GM20431 (cell line): ENCODE measurements around the gene SUSD5.

Source experiments
- in situ Hi-C: fragments of 300-500 bp; cut with MseI, MboI; formaldehyde crosslinking; loops from one replicate; pipeline ENCODE4 v1.15.0; 2020; ENCODE audit warnings: low sequenced_read_pairs; ENCODE audit not compliant: unreplicated experiment

SUSD5 gene

DNA sequence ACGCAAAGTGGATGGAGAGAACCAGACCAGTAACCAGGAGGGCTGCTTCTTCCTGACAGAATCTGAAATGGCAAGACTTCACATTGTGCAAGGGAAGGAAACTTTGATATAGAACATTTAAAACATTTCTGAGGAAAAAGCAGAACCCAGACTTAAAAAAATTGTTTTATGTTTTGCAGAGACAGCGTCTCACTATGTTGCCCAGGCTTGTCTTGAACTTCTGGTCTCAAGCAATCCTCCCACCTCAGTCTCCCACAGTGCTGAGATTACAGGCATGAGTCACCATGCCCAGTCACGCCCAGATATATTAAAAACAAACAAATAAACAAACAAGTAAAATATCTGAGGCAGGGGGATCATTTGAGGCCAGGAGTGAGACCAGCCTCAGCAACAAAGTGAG, 58.6 kb downstream of the SUSD5 start:
- in situ Hi-C loops, result no loop called here

DNA sequence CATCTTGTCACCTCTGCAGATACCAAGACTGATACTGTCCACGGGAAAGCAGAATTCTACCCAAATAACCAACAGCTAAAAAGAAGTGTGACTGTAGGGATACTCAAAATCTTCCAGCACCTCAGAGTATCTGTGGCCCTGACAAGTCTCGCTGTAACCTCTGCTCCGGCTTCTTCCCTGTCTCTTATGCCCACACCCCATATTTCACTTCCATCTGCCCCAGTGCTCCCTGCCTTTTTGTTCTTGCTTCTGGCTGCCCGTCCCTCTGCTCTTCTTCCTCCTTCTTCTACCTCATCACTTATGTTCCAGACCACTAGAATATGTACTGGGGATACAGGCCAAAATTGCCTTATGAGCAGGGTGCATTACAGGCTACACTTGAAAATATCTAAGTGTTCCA, 59.4 kb downstream of the SUSD5 start:
- in situ Hi-C loops, result no loop called here

- in situ Hi-C loops, result no loop called here
These were observed 63.3 kb downstream of the SUSD5 start for GRCh38 chr3:33155301-33155700.

DNA sequence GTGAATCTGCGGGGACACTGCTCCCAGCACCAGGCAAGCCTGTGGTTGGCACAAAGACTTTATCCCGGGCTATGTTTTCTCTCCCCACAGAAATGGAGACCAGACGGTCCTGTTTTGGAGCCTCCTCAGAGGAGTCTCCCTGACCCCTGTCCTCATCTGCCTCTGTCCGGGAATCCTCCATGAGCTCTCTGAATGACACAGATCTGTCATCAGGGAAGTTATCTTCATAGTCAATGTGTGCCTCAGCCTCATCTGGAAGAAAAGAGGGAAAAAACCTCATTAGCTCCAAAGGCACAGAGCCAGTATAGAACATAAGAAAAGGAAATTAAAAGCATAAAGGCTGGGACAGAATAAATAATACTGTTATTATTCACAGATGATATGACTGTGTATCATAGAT, 64.8 kb downstream of the SUSD5 start:
- in situ Hi-C loops, result no loop called here

- in situ Hi-C loops, result no loop called here
These were observed 65.9 kb downstream of the SUSD5 start for GRCh38 chr3:33152363-33153360.

DNA sequence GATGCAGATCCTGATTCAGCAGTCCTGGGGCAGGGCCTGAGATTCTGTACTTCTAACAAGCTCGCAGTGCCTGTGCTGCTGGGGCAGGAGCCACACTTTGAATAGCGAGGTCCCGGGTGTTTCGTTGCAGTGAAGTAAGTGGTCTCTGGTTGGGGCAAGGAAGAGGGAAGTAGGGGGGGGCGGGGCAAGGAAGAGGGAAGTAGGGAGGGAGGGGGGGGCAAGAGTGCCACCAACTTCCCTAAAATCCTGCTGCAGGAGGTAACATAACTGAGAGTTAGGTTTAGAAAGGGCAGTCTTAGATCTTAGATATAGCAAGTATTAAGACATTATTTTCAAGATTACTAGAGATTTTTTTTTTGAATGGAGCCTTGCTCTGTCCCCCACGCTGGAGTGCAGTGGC, 69.3 kb downstream of the SUSD5 start:
- in situ Hi-C loops, result loop anchor here (25.0 kb wide), 2 partner anchors 88 to 638 kb away; partner anchors contain the start of gene PDCD6IP

DNA sequence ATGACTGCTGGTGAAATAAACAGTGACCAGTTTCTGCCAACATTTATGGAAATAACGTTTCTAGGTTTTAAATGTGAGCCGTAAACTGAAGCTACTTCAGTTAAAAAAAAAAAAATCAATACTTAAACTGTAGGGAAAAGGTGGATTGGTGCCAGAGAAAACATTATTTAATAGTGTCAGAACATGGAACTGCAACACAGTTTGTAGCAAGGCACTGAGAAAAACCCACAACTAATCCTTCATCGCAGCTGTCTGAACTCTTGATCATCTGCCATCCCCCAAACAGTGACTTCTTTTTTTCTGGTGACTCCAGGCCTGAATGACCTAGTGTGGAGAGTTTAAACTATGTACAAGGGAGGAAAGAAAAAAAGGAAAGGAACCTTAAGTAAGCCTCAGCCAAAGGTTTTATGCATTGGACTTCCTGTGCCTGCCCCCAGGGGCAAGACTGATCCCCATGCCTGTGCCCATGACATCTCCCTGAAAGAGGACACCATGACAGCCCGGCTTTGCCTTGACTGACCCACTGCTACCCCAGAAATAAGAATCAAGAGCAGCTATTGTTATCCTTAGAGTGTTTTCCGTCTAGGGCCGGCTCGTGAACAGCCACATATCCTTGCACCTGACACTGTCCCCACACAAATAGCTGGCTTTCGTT, 71.7 kb downstream of the SUSD5 start:
- in situ Hi-C loops, result loop anchor here (25.0 kb wide), 2 partner anchors 90 to 640 kb away; partner anchors contain the start of gene PDCD6IP

DNA sequence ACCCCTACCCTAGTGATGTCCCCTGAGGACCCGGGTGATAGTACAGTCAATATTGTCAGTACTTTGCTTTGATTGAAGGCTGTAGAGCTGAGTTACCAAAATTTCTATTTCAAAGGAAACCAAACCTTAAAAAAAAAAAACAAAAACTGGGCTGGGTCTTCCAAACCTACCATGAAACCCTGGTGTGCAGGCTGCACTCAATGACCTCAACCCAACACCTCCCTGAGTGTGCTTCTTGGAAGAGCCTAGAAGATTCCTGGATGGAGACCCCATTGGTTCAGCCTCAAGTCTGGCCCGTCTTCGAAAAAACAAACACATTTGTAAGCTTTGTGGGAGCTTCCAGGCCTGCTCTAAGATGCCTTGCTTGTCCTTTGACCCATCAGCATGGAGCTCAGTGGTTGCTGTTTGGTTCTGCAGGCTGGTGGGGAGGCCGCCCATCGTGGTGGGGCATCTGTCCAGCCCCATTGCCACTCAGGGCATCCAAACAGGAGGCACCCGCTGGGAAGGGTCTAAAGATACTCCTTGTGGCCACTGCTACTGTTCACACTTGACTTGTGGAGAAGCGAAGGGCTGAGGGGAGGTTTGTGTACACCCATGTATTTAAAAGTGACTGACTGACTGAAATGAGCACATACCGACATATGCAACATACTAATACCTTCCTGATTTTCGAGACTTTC, 72.6 kb downstream of the SUSD5 start:
- in situ Hi-C loops, result loop anchor here (25.0 kb wide), 2 partner anchors 91 to 641 kb away; partner anchors contain the start of gene PDCD6IP

DNA sequence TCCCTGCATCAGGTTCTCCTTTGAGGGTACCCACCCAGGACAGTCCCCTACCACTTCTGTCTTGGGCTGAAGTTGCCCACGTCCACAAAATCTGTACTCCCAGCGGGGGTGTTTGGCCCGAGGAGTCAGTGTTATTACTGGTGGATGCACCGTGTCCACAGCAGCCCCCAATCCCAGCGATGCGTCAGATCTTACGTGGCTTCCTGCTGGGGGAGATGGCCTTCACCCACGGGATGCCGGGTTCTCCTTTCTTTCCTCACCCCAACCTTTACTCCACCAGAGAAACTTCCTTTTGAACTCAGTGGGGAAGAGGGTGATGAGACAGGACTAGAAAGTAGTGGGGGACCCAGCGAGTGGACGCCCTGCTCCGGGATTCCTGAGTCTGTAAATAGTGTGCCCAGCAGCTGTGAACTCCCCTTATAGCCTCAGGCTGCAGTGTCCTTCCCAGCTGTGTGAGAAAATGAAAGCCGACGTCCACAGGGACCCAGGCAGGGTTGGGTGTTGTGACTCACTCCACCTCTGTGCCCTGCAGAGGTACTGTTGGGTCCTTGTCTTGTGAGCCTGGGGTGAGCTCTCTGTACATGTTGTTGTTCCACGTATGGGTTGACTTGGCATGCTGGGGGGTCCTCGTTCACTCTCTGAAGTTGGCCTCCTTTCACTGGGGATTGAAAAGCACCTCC, 73.2 kb downstream of the SUSD5 start:
- in situ Hi-C loops, result loop anchor here (25.0 kb wide), 2 partner anchors 92 to 642 kb away; partner anchors contain the start of gene PDCD6IP

GRCh38 chr3:33144433-33144832, 74.2 kb downstream of the SUSD5 start:
- in situ Hi-C loops, result loop anchor here (25.0 kb wide), 2 partner anchors 93 to 643 kb away; partner anchors contain the start of gene PDCD6IP

DNA sequence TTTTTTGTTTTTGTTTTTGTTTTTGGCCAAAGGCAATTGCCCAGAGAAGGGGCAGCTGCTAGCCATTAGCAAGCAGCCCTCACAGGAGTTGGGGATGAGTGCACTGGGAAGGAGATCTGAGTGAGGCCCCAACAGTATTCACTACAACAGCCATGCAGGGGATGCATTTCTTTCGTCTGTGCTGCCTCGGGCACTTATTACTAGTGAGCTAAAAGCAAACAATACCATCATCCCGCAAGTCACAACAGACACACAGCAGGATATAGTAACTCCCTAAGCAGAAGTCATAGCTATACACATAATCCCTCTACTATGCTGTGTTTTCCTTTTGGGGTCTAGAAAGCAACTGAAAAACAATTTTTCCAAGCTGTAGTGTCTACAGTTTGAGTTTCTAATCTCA, 77.6 kb downstream of the SUSD5 start:
- in situ Hi-C loops, result loop anchor here (25.0 kb wide), 2 partner anchors 96 to 646 kb away; partner anchors contain the start of gene PDCD6IP

GRCh38 chr3:33139996-33140395, 78.6 kb downstream of the SUSD5 start:
- in situ Hi-C loops, result loop anchor here (10.0 to 25.0 kb wide), 3 partner anchors 97 to 647 kb away; partner anchors contain the start of gene PDCD6IP

DNA sequence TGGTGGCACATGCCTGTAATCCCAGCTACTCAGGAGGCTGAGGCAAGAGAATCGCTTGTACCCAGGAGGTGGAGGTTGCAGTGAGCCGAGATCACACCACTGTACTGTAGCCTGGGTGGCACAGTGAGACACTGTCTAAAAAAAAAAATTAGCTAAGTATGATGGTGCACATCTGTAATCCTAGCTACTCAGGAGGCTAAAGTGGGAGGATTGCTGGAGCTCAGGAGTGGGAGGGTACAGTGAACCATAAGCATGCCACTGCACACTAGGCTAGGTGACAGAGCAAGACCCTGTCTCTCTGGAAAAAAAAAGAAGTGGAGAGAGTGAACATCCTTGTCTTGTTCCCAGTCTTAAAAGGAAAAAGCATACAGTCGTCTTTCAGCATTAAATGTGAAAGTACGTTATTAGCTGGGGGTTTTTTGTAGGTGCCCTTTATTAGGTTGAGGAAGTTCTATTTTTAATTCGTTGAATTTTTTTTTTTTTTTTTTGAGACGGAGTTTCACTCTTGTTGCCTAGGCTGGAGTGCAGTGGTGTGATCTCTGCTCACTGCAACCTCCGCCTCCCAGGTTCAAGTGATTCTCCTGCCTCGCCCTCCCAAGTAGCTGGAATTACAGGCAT, 79.5 kb downstream of the SUSD5 start:
- in situ Hi-C loops, result loop anchor here (10.0 to 25.0 kb wide), 3 partner anchors 98 to 648 kb away; partner anchors contain the start of gene PDCD6IP

DNA sequence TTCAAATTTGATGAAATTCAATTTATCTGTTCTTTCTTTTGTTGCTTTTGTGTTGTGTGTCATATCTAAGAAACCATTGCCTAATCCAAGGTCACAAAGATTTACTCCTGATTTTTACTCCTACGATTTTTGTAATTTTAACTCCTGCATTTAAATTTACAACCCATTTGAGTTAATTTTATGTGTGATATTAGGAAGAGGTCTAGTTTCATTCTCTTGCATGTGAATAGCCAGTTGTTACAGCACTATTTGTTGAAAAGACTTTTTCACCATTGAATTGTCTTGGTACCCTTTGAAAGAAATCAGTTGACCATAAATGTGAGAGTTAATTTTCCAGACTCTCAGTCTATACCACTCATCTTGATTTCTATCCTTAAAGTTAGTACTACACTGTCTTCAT, 80.9 kb downstream of the SUSD5 start:
- in situ Hi-C loops, result loop anchor here (10.0 to 25.0 kb wide), 3 partner anchors 100 to 650 kb away; partner anchors contain the start of gene PDCD6IP

DNA sequence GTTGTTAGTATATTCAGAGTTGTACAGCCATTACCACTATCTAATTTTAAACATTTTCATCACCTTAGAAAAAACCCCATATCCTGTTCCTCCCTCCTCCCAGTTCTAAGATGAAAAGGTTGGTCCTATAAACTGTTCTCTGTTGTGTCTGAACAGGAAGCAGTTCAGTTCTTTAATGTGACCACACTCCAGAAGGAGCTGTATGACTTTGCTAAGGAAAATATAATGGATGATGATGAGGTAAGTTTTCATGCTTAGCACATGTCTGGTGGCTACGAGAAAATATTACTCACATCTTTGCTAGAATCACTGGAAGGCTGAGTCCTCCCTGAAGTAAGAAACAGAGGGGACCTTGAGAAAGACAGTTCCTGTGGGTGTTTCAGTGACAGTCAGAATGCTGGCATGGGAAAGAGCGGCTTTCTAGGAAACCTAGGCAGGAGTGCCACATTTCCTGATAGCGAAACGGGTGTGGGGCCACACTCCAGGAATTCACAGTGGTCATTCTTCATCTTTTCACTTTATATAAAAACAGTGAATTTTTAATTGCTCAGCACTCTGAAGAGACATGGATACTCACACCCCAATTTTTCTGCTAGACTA, 84.5 kb downstream of the SUSD5 start:
- in situ Hi-C loops, result loop anchor here (10.0 to 25.0 kb wide), 3 partner anchors 103 to 653 kb away; partner anchors contain the start of gene PDCD6IP

- in situ Hi-C loops, result loop anchor here (10.0 to 25.0 kb wide), 3 partner anchors 105 to 655 kb away; partner anchors contain the start of gene PDCD6IP
These were observed 86.6 kb downstream of the SUSD5 start for GRCh38 chr3:33132019-33132360.

DNA sequence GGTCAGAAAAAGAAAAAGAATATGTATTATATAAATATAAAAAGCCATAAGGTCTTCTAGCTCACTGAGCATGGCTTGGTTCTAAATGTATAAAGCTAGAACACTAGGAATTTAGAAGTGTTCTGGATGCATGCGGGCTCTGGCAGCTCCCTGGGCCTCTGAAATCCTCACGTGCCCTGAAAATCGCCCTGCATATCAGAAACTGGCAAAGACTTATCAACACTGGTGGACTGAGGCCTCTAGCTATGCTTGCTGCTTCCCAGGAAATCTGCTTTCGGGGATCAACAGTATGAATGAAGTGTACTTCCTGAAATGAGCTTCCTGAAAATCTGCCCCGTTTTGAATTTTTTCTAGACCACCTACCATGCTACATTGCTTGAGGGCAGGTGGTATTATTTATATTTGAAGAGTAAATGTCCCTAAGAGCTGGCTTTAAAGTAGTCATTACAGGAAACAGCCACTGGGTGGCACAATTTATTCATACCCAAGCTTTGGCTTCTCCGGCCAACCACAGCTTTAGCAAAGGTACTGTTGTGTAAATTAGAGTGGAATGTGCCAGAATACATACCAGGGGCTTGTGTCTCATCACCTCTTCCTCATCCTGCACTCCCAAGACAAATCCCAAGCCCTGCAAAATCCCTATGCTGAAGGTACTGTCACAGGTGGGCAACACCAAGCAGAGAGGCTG, 87.1 kb downstream of the SUSD5 start:
- in situ Hi-C loops, result loop anchor here (10.0 to 25.0 kb wide), 3 partner anchors 106 to 656 kb away; partner anchors contain the start of gene PDCD6IP

GRCh38 chr3:33130144-33130543, 88.5 kb downstream of the SUSD5 start:
- in situ Hi-C loops, result loop anchor here (10.0 to 25.0 kb wide), 3 partner anchors 107 to 657 kb away; partner anchors contain the start of gene PDCD6IP
